ENCODE results near the gene SEMA7A.

SEMA7A gene

GRCh38 chr15:74397239-74398068 lies 36.3 kb downstream of the SEMA7A start:
- H3K4me3 ChIP-seq (ENCODE audit: severe bottlenecking): no peak overlapping the region
- ATAC-seq (ENCODE audit: low read depth) (peak; percentile 22; the same call in 2 of the 3 replicates), DNase-seq (ENCODE audit: low spot score) (no peak)
- no peak for TF ChIP-seq CTCF (IDR thresholded peaks at IDR 0.05; ENCODE audit: poor library complexity, severe bottlenecking)
- H3K27me3 ChIP-seq (ENCODE audit: insufficient read depth, poor library complexity, severe bottlenecking): no peaks in the 10 kb centered on the region
- H3K27ac ChIP-seq (ENCODE audit: poor library complexity, severe bottlenecking): peak overlapping the region; percentile 95
- no peaks in the 10 kb centered on the region for H3K36me3 ChIP-seq (ENCODE audit: low read depth)
- no peaks in the 10 kb centered on the region for H3K9me3 ChIP-seq (ENCODE audit: severe bottlenecking)
- H3K4me1 ChIP-seq (ENCODE audit: insufficient read depth, poor library complexity, severe bottlenecking): peaks cover 54% of the 10 kb centered on the region

- no peak for TF ChIP-seq CTCF (IDR thresholded peaks at IDR 0.05; ENCODE audit: poor library complexity, severe bottlenecking)
- Histone ChIP-seq H3K36me3 (ENCODE audit: low read depth) (no peaks in the 10 kb centered on the region), H3K27ac (ENCODE audit: poor library complexity, severe bottlenecking) (peak overlapping the region; percentile 95), H3K9me3 (ENCODE audit: severe bottlenecking) (no peaks in the 10 kb centered on the region), H3K4me3 (ENCODE audit: severe bottlenecking) (no peak overlapping the region), H3K27me3 (ENCODE audit: insufficient read depth, poor library complexity, severe bottlenecking) (no peaks in the 10 kb centered on the region), H3K4me1 (ENCODE audit: insufficient read depth, poor library complexity, severe bottlenecking) (peaks cover 54% of the 10 kb centered on the region)
- ATAC-seq (ENCODE audit: low read depth): peak; percentile 90
- peak; percentile 96 for DNase-seq (ENCODE audit: low spot score)
Observed at GRCh38 chr15:74396445-74397238, 37.1 kb downstream of the SEMA7A start.

- H3K27me3 ChIP-seq (ENCODE audit: insufficient read depth, poor library complexity, severe bottlenecking): no peaks in the 10 kb centered on the region
- ATAC-seq (ENCODE audit: low read depth) (no peak), DNase-seq (ENCODE audit: low spot score) (no peak)
- H3K27ac ChIP-seq (ENCODE audit: poor library complexity, severe bottlenecking): peak overlapping the region; percentile 95
- no peaks in the 10 kb centered on the region for H3K9me3 ChIP-seq (ENCODE audit: severe bottlenecking)
- no peak for TF ChIP-seq CTCF (IDR thresholded peaks at IDR 0.05; ENCODE audit: poor library complexity, severe bottlenecking)
- H3K4me1 ChIP-seq (ENCODE audit: insufficient read depth, poor library complexity, severe bottlenecking): peaks cover 52% of the 10 kb centered on the region
- H3K4me3 ChIP-seq (ENCODE audit: severe bottlenecking): no peak overlapping the region
- H3K36me3 ChIP-seq (ENCODE audit: low read depth): no peaks in the 10 kb centered on the region
Observed at GRCh38 chr15:74396146-74396438, 37.7 kb downstream of the SEMA7A start.

GRCh38 chr15:74395319-74396145 lies 38.2 kb downstream of the SEMA7A start:
- TF ChIP-seq CTCF (IDR thresholded peaks at IDR 0.05; ENCODE audit: poor library complexity, severe bottlenecking): no peak

More at GRCh38 chr15:74395319-74396145, 38.2 kb downstream of the SEMA7A start:
- Histone ChIP-seq H3K9me3 (ENCODE audit: severe bottlenecking) (no peaks in the 10 kb centered on the region), H3K4me3 (ENCODE audit: severe bottlenecking) (no peak overlapping the region), H3K4me1 (ENCODE audit: insufficient read depth, poor library complexity, severe bottlenecking) (peaks cover 47% of the 10 kb centered on the region), H3K27ac (ENCODE audit: poor library complexity, severe bottlenecking) (peak overlapping the region; percentile 95), H3K36me3 (ENCODE audit: low read depth) (no peaks in the 10 kb centered on the region), H3K27me3 (ENCODE audit: insufficient read depth, poor library complexity, severe bottlenecking) (no peaks in the 10 kb centered on the region)
- DNase-seq (ENCODE audit: low spot score) (no peak), ATAC-seq (ENCODE audit: low read depth) (no peak)
